ENCODE results near the gene CRACR2B.

Gene CRACR2B

DNA sequence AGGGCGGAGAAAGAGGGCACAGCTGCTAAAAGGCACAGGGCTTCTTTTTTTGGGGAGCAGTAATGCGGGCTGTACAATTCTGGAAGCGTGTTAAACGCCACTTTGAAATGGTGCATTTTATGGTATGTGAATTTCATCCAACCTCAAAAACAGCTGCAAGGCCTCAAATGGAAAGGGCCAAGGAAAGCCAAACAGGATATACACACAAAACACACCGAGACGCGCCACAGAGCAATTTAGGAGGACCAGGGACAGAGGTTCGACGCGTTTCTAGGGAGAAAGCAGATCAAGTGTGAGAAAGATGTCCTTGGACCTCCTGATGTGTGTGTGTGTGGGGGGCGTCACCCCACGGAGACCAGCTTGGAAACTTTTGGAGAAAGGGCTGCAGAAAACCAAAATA lies 46.0 kb downstream of the CRACR2B start:
- no peak for DNase-seq (ENCODE audit: low read depth in 1 of 2, low spot score in 1 of 2)
- Histone ChIP-seq H3K27ac (replicated peaks) (no peak overlapping the region), H3K4me3 (replicated peaks; ENCODE audit: insufficient read depth, low read length) (no peak overlapping the region), H3K27me3 (ENCODE audit: insufficient read depth, poor library complexity, severe bottlenecking) (no peaks in the 10 kb centered on the region)
- no peak for TF ChIP-seq POLR2AphosphoS5 (IDR thresholded peaks at IDR 0.05; ENCODE audit: low read depth)
- TF ChIP-seq, protein P1, sequence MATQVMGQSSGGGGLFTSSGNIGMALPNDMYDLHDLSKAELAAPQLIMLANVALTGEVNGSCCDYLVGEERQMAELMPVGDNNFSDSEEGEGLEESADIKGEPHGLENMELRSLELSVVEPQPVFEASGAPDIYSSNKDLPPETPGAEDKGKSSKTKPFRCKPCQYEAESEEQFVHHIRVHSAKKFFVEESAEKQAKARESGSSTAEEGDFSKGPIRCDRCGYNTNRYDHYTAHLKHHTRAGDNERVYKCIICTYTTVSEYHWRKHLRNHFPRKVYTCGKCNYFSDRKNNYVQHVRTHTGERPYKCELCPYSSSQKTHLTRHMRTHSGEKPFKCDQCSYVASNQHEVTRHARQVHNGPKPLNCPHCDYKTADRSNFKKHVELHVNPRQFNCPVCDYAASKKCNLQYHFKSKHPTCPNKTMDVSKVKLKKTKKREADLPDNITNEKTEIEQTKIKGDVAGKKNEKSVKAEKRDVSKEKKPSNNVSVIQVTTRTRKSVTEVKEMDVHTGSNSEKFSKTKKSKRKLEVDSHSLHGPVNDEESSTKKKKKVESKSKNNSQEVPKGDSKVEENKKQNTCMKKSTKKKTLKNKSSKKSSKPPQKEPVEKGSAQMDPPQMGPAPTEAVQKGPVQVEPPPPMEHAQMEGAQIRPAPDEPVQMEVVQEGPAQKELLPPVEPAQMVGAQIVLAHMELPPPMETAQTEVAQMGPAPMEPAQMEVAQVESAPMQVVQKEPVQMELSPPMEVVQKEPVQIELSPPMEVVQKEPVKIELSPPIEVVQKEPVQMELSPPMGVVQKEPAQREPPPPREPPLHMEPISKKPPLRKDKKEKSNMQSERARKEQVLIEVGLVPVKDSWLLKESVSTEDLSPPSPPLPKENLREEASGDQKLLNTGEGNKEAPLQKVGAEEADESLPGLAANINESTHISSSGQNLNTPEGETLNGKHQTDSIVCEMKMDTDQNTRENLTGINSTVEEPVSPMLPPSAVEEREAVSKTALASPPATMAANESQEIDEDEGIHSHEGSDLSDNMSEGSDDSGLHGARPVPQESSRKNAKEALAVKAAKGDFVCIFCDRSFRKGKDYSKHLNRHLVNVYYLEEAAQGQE (IDR thresholded peaks at IDR 0.05; ENCODE audit: insufficient replicate concordance, low read depth), result no peak
- TF ChIP-seq, protein P2, sequence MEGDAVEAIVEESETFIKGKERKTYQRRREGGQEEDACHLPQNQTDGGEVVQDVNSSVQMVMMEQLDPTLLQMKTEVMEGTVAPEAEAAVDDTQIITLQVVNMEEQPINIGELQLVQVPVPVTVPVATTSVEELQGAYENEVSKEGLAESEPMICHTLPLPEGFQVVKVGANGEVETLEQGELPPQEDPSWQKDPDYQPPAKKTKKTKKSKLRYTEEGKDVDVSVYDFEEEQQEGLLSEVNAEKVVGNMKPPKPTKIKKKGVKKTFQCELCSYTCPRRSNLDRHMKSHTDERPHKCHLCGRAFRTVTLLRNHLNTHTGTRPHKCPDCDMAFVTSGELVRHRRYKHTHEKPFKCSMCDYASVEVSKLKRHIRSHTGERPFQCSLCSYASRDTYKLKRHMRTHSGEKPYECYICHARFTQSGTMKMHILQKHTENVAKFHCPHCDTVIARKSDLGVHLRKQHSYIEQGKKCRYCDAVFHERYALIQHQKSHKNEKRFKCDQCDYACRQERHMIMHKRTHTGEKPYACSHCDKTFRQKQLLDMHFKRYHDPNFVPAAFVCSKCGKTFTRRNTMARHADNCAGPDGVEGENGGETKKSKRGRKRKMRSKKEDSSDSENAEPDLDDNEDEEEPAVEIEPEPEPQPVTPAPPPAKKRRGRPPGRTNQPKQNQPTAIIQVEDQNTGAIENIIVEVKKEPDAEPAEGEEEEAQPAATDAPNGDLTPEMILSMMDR (IDR thresholded peaks at IDR 0.05; ENCODE audit: insufficient read depth, low read length), result no peak

DNA sequence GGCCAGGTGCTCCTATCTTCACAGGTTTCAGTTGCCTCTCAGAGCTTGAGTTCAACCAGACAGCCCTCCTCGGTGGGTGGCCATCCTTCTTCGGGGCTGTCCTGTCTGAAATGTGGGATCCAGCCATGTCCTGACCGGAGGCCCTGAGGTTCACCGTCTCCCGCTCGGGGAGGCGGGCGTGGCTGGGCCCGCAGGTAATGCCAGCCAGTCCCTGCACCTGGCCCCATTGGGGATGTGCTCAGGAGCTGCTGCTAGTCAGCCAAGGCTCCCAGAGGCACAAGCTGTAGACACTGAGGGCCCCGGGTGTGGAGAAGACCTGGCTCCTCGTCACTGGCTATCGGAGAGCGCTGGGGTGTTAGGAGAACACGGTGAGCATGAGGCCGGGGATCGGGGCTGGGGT lies 47.5 kb downstream of the CRACR2B start:
- Histone ChIP-seq H3K4me3 (replicated peaks; ENCODE audit: insufficient read depth, low read length) (no peak overlapping the region), H3K27me3 (ENCODE audit: insufficient read depth, poor library complexity, severe bottlenecking) (no peaks in the 10 kb centered on the region), H3K27ac (replicated peaks) (no peak overlapping the region)
- TF ChIP-seq GABPA (IDR thresholded peaks at IDR 0.05; ENCODE audit: low read depth) (no peak), SPI1 (IDR thresholded peaks at IDR 0.05; ENCODE audit: borderline replicate concordance, low read depth) (no peak), POLR2AphosphoS5 (IDR thresholded peaks at IDR 0.05; ENCODE audit: low read depth) (no peak)
- TF ChIP-seq, protein P2 (IDR thresholded peaks at IDR 0.05; ENCODE audit: insufficient read depth, low read length), result no peak
- TF ChIP-seq, protein P1 (IDR thresholded peaks at IDR 0.05; ENCODE audit: insufficient replicate concordance, low read depth), result no peak
- no peak for DNase-seq (ENCODE audit: low read depth in 1 of 2, low spot score in 1 of 2)

DNA sequence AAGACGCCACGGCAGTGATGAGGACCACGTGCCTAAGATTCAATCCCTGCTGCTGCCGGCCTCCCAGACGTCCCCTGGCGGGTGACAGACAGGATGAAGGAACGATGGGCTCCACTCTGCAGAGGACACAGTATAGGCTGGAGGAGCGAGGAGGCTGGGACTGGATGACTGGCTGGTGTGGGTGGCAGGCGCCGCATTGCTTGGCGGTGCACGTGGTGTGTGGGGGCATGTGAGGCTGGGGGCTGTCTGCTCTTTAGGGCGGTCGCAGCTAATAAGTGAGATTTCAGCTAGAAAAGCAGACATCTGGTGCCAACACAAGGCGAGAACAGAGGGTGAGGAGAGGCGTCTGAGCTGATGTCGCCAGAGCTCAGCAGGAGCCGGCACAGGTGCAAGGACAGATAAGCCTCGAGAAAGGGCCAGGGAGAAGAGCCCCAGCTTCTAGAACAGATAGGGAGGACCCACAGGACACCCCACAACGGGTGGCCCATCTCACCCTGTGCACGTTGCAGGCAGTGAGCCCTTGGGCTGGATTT lies 48.1 kb downstream of the CRACR2B start:
- DNase-seq (ENCODE audit: low read depth in 1 of 2, low spot score in 1 of 2), result no peak
- no peak for TF ChIP-seq GABPA (IDR thresholded peaks at IDR 0.05; ENCODE audit: low read depth)
- TF ChIP-seq SPI1 (IDR thresholded peaks at IDR 0.05; ENCODE audit: borderline replicate concordance, low read depth), result no peak
- TF ChIP-seq POLR2AphosphoS5 (IDR thresholded peaks at IDR 0.05; ENCODE audit: low read depth), result no peak
- TF ChIP-seq, protein P2 (IDR thresholded peaks at IDR 0.05; ENCODE audit: insufficient read depth, low read length), result no peak
- TF ChIP-seq, protein P1 (IDR thresholded peaks at IDR 0.05; ENCODE audit: insufficient replicate concordance, low read depth), result no peak
- Histone ChIP-seq H3K27me3 (ENCODE audit: insufficient read depth, poor library complexity, severe bottlenecking) (no peaks in the 10 kb centered on the region), H3K27ac (replicated peaks) (no peak overlapping the region), H3K4me3 (replicated peaks; ENCODE audit: insufficient read depth, low read length) (no peak overlapping the region)
